KMS-11 (cell line): ENCODE measurements around the gene CBFA2T3.

Experiments used
- H2AFZ ChIP-seq: fragments of 200-600 bp; sonication (generic); 2 replicates; pipeline ENCODE4 v1.6.1; 2016; ENCODE audit warnings: antibody characterized with exemption, mixed run types, low read depth
- H3K27ac ChIP-seq: fragments of 200-600 bp; sonication (generic); 2 replicates; pipeline ENCODE4 v1.6.1; 2016; ENCODE audit warnings: mild to moderate bottlenecking, mixed run types
- H3K27me3 ChIP-seq: fragments of 200-600 bp; sonication (generic); 2 replicates; pipeline ENCODE4 v1.6.1; 2017; ENCODE audit warnings: mild to moderate bottlenecking, low read depth, mixed run types, moderate library complexity; ENCODE audit not compliant: insufficient read depth
- H3K36me3 ChIP-seq: fragments of 200-600 bp; sonication (generic); 2 replicates; pipeline ENCODE4 v1.6.1; 2017; ENCODE audit warnings: mild to moderate bottlenecking, mixed run types; ENCODE audit not compliant: insufficient read depth
- H3K4me1 ChIP-seq: fragments of 200-600 bp; sonication (generic); 2 replicates; pipeline ENCODE4 v1.6.1; 2016; ENCODE audit warnings: mild to moderate bottlenecking, low read depth, mixed run types; ENCODE audit not compliant: poor library complexity, severe bottlenecking
- H3K4me2 ChIP-seq: fragments of 200-600 bp; sonication (generic); 2 replicates; pipeline ENCODE4 v1.7.0; 2016; ENCODE audit warnings: mild to moderate bottlenecking, mixed run types
- H3K4me3 ChIP-seq: fragments of 200-600 bp; sonication (generic); IDR thresholded peaks from 2 replicates; pipeline ENCODE4 v1.6.1; 2017; ENCODE audit warnings: low read depth, low read length, mixed read lengths; ENCODE audit not compliant: insufficient read depth
- H3K79me2 ChIP-seq: fragments of 200-600 bp; sonication (generic); 2 replicates; pipeline ENCODE4 v1.6.1; 2016; ENCODE audit warnings: low read depth, mixed run types; ENCODE audit not compliant: insufficient read depth
- H3K9ac ChIP-seq: fragments of 200-600 bp; sonication (generic); 2 replicates; pipeline ENCODE4 v1.6.1; 2016; ENCODE audit warnings: mild to moderate bottlenecking, mixed run types
- H4K20me1 ChIP-seq: fragments of 200-600 bp; sonication (generic); 2 replicates; pipeline ENCODE4 v1.6.1; 2016; ENCODE audit warnings: mild to moderate bottlenecking, mixed run types; ENCODE audit not compliant: insufficient read depth
- TF ChIP-seq, protein P1 (sequence below): fragments of 200-600 bp; sonication (generic); conservative IDR thresholded peaks from 2 replicates; pipeline ENCODE4 v1.6.1; 2017; ENCODE audit warnings: low read depth, mild to moderate bottlenecking, antibody characterized with exemption, low read length, moderate library complexity, mixed read lengths

The CBFA2T3 gene

DNA sequence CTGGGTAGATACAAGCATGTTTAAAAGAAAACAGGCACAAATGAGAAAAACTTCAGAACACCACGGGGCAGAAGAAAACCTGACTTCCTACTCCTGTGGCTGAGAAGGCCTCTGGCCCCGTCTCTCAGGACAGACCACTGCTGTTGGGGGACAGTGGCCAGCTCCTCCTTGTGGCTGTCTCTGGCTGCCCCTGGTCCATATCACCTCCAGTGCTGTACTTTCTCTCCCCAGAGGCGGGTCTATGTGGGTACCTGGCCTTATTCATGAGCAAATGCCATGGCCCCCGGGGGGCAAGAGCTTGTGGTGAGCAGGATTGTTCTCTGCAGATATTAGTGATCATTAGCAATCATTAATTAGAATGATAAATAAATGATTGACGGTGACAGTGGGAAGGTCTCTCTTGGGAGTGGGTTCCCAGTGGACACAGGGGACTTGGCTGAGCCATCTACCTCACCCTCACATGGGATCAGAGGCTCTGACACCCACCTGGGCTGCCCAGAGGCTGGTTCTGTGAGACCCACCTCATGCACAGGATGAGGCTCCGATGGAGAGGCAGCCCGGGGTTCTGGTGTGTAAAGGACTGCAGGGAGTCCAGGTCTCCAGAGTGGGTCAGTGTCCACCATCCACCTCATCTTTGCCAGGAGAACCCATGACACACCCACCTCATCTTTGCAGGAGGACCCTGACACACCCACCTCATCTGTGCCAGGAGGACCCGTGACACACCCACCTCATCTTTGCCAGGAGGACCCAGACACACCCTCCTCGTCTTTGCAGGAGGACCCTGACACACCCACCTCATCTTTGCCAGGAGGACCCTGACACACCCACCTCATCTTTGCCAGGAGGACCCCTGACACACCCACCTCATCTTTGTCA is 30.6 kb upstream of the CBFA2T3 start:
- Histone ChIP-seq H3K4me1 (no peaks in the 10 kb centered on the region), H3K27me3 (peaks cover 33% of the 10 kb centered on the region), H3K79me2 (no peaks in the 10 kb centered on the region), H3K4me3 (no peak overlapping the region), H4K20me1 (no peaks in the 10 kb centered on the region), H3K4me2 (no peak overlapping the region), H3K27ac (no peak overlapping the region), H2AFZ (no peak overlapping the region), H3K36me3 (no peaks in the 10 kb centered on the region), H3K9ac (no peak overlapping the region)
- TF ChIP-seq, protein P1, sequence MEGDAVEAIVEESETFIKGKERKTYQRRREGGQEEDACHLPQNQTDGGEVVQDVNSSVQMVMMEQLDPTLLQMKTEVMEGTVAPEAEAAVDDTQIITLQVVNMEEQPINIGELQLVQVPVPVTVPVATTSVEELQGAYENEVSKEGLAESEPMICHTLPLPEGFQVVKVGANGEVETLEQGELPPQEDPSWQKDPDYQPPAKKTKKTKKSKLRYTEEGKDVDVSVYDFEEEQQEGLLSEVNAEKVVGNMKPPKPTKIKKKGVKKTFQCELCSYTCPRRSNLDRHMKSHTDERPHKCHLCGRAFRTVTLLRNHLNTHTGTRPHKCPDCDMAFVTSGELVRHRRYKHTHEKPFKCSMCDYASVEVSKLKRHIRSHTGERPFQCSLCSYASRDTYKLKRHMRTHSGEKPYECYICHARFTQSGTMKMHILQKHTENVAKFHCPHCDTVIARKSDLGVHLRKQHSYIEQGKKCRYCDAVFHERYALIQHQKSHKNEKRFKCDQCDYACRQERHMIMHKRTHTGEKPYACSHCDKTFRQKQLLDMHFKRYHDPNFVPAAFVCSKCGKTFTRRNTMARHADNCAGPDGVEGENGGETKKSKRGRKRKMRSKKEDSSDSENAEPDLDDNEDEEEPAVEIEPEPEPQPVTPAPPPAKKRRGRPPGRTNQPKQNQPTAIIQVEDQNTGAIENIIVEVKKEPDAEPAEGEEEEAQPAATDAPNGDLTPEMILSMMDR = no peak

DNA sequence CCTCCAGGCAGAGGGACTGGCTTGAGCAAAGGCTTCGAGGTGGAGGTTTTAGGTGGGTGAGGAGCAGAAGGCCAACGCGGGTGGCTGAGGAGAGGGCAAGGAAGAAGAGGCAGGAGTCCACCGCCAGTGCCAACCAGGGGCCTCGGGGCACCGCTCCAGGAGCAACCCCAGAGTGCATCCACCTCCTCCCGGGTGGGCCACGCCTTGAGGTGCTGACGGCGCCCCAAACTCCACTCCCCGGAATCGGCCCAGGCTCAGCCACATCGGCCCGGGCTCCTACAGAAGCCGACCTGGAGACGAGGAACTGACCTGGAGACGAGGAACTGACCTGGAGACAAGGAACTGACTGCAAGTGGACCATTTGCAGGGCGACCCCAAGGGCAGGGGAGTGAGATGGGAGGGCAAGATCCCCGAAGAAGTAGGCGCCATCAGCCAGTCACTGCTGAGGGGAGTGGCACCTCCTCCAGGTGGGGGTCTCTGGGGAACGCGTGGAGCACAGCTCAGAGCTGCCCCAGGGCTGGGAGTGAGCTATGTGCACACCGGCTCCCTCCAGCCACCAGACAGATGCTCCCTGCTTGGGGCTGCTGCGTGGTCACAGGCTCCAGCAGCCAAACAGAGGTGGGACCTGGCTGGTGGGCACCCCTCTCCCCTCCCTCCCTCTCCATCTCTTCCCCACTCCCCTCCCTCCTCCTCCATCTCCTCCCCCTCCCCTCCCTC is 29.2 kb upstream of the CBFA2T3 start:
- Histone ChIP-seq H4K20me1 (no peaks in the 10 kb centered on the region), H3K4me1 (no peaks in the 10 kb centered on the region), H3K9ac (no peak overlapping the region), H3K27me3 (peaks cover 41% of the 10 kb centered on the region), H3K4me2 (no peak overlapping the region), H3K27ac (no peak overlapping the region), H3K36me3 (no peaks in the 10 kb centered on the region), H3K79me2 (no peaks in the 10 kb centered on the region), H3K4me3 (no peak overlapping the region), H2AFZ (no peak overlapping the region)
- TF ChIP-seq, protein P1 = no peak

DNA sequence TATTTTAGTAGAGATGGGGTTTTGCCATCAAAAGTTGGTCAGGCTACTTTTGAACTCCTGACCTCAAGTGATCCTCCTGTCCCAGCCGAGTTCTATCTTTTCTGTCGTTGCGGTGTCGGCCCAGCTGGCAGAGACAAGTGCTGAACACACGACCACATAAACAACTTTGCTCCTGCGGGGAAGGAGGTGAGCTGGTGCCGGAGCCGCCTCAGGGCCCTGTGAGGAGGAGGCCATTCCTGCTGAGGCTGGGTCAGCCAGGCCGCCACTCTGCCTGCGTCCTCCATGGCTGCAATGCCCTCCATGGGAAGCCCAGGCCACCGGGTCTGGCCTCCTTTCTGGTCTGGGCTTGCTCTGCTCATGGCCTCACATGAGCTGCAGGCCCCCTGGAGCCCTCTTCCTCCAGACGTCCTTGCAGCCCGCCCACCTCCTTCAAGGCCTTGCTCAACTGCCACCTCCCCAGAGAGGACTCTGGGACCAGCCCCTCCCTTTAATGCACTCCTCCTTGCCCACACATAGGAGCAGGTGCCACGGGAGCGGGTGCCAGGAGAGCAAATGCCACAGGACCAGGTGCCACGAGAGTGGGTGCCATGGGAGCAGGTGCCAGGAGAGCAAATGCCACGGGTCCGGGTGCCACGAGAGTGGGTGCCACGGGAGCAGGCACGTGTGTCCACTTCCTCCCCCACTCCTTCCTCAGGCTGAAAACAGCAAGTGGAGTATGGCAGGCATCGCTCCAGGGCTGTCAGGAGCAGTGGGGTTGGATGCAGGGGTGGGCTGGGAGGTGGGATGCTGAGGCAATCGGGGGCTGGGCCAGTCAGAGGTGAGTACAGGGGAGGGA is 28.4 kb upstream of the CBFA2T3 start:
- TF ChIP-seq, protein P1 = no peak
- Histone ChIP-seq H4K20me1 (no peaks in the 10 kb centered on the region), H3K27ac (no peak overlapping the region), H3K27me3 (peaks cover 48% of the 10 kb centered on the region), H3K4me3 (no peak overlapping the region), H3K36me3 (no peaks in the 10 kb centered on the region), H3K4me2 (no peak overlapping the region), H3K9ac (no peak overlapping the region), H2AFZ (no peak overlapping the region), H3K4me1 (no peaks in the 10 kb centered on the region), H3K79me2 (no peaks in the 10 kb centered on the region)

DNA sequence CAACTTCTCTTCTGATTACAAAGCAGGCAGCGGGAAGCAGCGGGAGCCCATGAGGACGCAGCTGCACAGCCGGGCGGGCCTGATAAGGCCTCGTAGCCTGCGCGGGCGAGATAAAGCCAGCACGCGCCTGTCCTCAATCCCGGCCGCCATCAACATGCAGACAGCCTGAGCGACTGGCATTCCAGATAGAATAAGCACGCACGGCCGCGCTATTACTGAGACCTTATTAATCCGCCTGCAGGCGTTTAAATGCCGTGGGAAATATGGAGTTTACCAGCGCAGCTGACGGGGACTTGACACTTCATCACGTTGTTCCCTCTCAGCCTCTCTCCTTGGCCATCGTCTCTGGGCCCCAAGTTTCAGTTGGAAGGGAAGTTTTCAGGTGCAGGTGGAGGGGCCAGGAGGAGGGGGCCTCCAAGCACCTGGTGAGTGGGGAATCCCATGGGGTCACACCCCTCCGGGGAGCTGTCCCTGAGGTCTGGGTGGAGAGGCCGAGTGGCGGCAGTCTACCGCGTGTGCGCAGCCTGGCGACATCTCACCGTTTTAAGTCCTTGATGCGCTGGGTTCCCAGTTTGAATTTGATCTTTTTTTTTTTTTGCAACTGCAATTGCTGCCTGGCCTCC is 27.3 kb upstream of the CBFA2T3 start:
- Histone ChIP-seq H3K9ac (no peak overlapping the region), H3K27ac (no peak overlapping the region), H4K20me1 (no peaks in the 10 kb centered on the region), H3K4me2 (no peak overlapping the region), H2AFZ (no peak overlapping the region), H3K4me1 (no peaks in the 10 kb centered on the region), H3K27me3 (peaks cover 48% of the 10 kb centered on the region), H3K4me3 (no peak overlapping the region), H3K36me3 (no peaks in the 10 kb centered on the region), H3K79me2 (no peaks in the 10 kb centered on the region)
- TF ChIP-seq, protein P1 = no peak
